Measurements from ENCODE around the gene COTL1.
"Not testable (repeated sequence)": the region's sequence is repeated elsewhere in the genome, so short reads cannot be mapped to it uniquely, and the experiment has no call there.

Gene COTL1

GRCh38 chr16:84631886-84632285 lies 14.0 kb upstream of the COTL1 start:
- Mint-ChIP-seq H3K4me3 (peak overlapping the region; percentile 27), H3K4me1 (ENCODE audit: low read depth) (peaks cover 19% of the 10 kb centered on the region), H3K9me3 (no peaks in the 10 kb centered on the region), H3K36me3 (ENCODE audit: low read depth) (peaks cover 2% of the 10 kb centered on the region), H3K27ac (no peak overlapping the region), H3K27me3 (ENCODE audit: low read depth) (peaks cover 54% of the 10 kb centered on the region)

DNA sequence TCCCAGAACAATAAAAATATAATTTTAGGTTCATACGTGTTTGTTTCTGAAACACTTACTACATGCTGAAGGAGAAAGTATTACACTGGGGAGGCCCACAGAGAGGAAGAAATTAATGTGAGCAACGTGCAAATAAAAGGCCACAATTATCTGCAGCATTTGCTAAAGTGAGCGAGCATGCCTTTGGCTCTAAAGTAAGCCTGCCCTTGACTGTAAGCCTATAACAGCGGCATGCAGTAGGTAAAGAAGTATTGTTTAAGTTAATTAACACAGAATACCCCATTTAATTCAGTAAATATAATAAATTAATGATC lies 13.2 kb upstream of the COTL1 start:
- Mint-ChIP-seq H3K4me3 (peak overlapping the region; percentile 54), H3K27me3 (ENCODE audit: low read depth) (peaks cover 54% of the 10 kb centered on the region), H3K27ac (peak overlapping the region; percentile 81)

GRCh38 chr16:84630446-84631152 lies 12.7 kb upstream of the COTL1 start:
- Mint-ChIP-seq H3K27ac (peak overlapping the region; percentile 81), H3K36me3 (ENCODE audit: low read depth) (peaks cover 2% of the 10 kb centered on the region), H3K9me3 (no peaks in the 10 kb centered on the region), H3K27me3 (ENCODE audit: low read depth) (peaks cover 53% of the 10 kb centered on the region), H3K4me1 (ENCODE audit: low read depth) (peaks cover 19% of the 10 kb centered on the region), H3K4me3 (peak overlapping the region; percentile 54)

More for the DNA sequence above, 13.2 kb upstream of the COTL1 start:
- H3K4me1 Mint-ChIP-seq (ENCODE audit: low read depth): peaks cover 19% of the 10 kb centered on the region
- no peaks in the 10 kb centered on the region for H3K9me3 Mint-ChIP-seq
- H3K36me3 Mint-ChIP-seq (ENCODE audit: low read depth): peaks cover 2% of the 10 kb centered on the region

GRCh38 chr16:84630009-84630408 lies 12.1 kb upstream of the COTL1 start:
- Mint-ChIP-seq H3K27me3 (ENCODE audit: low read depth) (peaks cover 54% of the 10 kb centered on the region), H3K36me3 (ENCODE audit: low read depth) (peaks cover 2% of the 10 kb centered on the region)

GRCh38 chr16:84629580-84629979 lies 11.7 kb upstream of the COTL1 start:
- H3K4me3 Mint-ChIP-seq: no peak overlapping the region
- H3K36me3 Mint-ChIP-seq (ENCODE audit: low read depth): peaks cover 2% of the 10 kb centered on the region
- H3K27ac Mint-ChIP-seq: no peak overlapping the region
- no peaks in the 10 kb centered on the region for H3K9me3 Mint-ChIP-seq
- peaks cover 19% of the 10 kb centered on the region for H3K4me1 Mint-ChIP-seq (ENCODE audit: low read depth)
- peaks cover 50% of the 10 kb centered on the region for H3K27me3 Mint-ChIP-seq (ENCODE audit: low read depth)

More at GRCh38 chr16:84630009-84630408, 12.1 kb upstream of the COTL1 start:
- Mint-ChIP-seq H3K4me1 (ENCODE audit: low read depth) (peaks cover 19% of the 10 kb centered on the region), H3K9me3 (no peaks in the 10 kb centered on the region), H3K4me3 (no peak overlapping the region), H3K27ac (no peak overlapping the region)

- H3K36me3 Mint-ChIP-seq (ENCODE audit: low read depth): peaks cover 2% of the 10 kb centered on the region
- peaks cover 50% of the 10 kb centered on the region for H3K27me3 Mint-ChIP-seq (ENCODE audit: low read depth)
- no peak overlapping the region for H3K4me3 Mint-ChIP-seq
- peaks cover 19% of the 10 kb centered on the region for H3K4me1 Mint-ChIP-seq (ENCODE audit: low read depth)
- no peak overlapping the region for H3K27ac Mint-ChIP-seq
- no peaks in the 10 kb centered on the region for H3K9me3 Mint-ChIP-seq
Measured at GRCh38 chr16:84628226-84628731, 10.4 kb upstream of the COTL1 start.

- H3K4me1 Mint-ChIP-seq (ENCODE audit: low read depth): peaks cover 7% of the 10 kb centered on the region
- H3K4me3 Mint-ChIP-seq: no peak overlapping the region
- no peaks in the 10 kb centered on the region for H3K9me3 Mint-ChIP-seq
Measured at GRCh38 chr16:84625556-84625955, 7.7 kb upstream of the COTL1 start.

GRCh38 chr16:84620913-84621312 lies 3.0 kb upstream of the COTL1 start:
- H3K27ac Mint-ChIP-seq, H3K9me3 Mint-ChIP-seq, H3K4me3 Mint-ChIP-seq: not testable (repeated sequence)
- Mint-ChIP-seq H3K27me3 (ENCODE audit: low read depth) (peaks cover 25% of the 10 kb centered on the region), H3K36me3 (ENCODE audit: low read depth) (peaks cover 12% of the 10 kb centered on the region), H3K4me1 (ENCODE audit: low read depth) (peaks cover 18% of the 10 kb centered on the region)

More at GRCh38 chr16:84625556-84625955, 7.7 kb upstream of the COTL1 start:
- Mint-ChIP-seq H3K27me3 (ENCODE audit: low read depth) (peaks cover 38% of the 10 kb centered on the region), H3K27ac (no peak overlapping the region), H3K36me3 (ENCODE audit: low read depth) (peaks cover 2% of the 10 kb centered on the region)

DNA sequence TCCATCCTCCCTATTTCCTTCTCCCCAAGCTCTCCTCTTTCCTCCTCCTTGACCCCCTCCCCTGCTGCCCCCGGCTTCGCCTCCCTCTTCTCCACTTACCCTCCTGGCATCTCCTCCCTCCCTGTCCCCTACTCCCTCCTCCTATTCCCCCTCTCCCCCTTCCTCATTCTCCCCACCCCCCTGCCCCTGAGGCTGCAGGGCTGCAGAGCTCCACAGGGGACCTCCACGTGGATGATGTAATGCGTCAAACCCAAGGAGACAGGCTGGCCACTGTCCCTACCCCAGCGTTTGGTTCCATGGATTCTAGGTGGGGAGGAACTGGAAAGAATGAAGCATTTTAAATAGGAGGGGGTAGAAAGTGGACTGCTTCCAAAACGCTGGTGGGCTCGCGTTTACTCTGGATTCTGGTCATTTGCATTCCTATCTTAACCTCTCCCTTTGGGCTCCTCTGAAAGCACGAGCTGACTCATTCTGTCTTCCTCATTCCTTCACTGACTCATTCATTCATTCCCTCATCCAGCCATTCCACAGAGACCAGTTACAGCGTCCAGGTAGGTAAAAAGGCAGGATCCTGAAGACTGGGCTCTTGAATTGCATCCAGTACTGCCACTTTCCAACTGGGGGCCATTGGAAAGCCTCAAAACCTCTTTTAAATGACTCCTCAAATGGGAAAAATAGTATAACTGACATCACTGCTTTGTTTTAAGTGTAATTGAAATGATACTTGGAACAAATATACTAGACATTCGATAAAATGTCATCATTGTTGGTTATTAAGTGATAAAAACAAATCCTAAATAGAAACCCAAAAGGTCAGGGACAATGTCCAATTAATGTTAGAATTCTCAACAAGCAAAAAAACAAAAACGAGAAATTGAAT lies 943 bp upstream of the COTL1 start:
- Mint-ChIP-seq H3K4me3 (peak overlapping the region; percentile 78), H3K9me3 (no peaks in the 10 kb centered on the region), H3K27ac (peak overlapping the region; percentile 43), H3K4me1 (ENCODE audit: low read depth) (peaks cover 36% of the 10 kb centered on the region), H3K36me3 (ENCODE audit: low read depth) (peaks cover 33% of the 10 kb centered on the region), H3K27me3 (ENCODE audit: low read depth) (peaks cover 17% of the 10 kb centered on the region)

GRCh38 chr16:84617041-84617790 lies 662 bp downstream of the COTL1 start:
- no peaks in the 10 kb centered on the region for H3K9me3 Mint-ChIP-seq
- peaks cover 44% of the 10 kb centered on the region for H3K4me1 Mint-ChIP-seq (ENCODE audit: low read depth)
- H3K27me3 Mint-ChIP-seq (ENCODE audit: low read depth): peaks cover 12% of the 10 kb centered on the region
- peak overlapping the region; percentile 82 for H3K27ac Mint-ChIP-seq
- peak overlapping the region; percentile 98 for H3K4me3 Mint-ChIP-seq
- H3K36me3 Mint-ChIP-seq (ENCODE audit: low read depth): peaks cover 42% of the 10 kb centered on the region

- peaks cover 46% of the 10 kb centered on the region for H3K4me1 Mint-ChIP-seq (ENCODE audit: low read depth)
- H3K27ac Mint-ChIP-seq: peak overlapping the region; percentile 82
- H3K36me3 Mint-ChIP-seq (ENCODE audit: low read depth): peaks cover 49% of the 10 kb centered on the region
- H3K27me3 Mint-ChIP-seq (ENCODE audit: low read depth): peaks cover 12% of the 10 kb centered on the region
- peak overlapping the region; percentile 98 for H3K4me3 Mint-ChIP-seq
- H3K9me3 Mint-ChIP-seq: no peaks in the 10 kb centered on the region
Measured at GRCh38 chr16:84616515-84616914, 1.4 kb downstream of the COTL1 start.

DNA sequence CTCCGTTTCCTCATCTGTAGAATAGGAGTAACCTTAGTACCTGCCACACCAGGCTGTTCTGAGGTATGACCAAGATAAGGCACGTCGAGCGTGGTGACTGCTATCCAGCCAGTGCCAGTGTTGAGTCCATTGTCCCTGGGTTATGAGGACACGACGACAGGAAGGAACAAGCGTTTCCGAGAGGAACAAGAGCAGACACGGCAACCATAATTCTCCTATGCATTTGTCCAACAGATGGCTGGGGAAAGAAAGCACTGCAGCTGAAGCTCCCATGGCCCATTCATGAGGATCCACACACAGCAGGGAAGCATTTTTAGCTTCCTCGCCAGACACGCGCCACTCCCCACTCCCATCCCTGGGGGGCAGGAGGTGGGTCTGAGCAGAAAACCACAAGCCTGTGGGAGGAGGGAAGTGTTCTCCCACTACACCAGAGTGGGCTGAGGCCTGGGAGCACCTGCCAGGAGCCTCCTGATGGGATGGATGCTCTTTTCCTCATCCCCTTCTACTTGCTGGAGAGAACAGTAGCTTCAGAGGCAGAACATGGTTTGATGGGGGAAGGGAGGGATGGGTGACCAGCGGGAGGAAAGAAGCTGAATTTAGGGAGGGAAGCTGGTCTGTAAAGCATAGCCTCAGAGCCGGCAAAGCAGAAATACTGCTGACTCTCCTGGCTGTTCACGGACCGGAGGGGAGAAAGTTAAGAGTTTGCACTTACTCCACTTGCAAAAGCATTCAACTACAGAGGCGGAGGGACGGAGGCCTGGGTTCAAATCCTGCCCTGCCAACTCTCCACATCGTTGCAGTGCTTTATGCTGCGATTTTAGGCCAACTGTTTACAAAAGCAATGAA lies 2.7 kb downstream of the COTL1 start:
- Mint-ChIP-seq H3K9me3 (peaks cover 10% of the 10 kb centered on the region), H3K4me1 (ENCODE audit: low read depth) (peaks cover 59% of the 10 kb centered on the region), H3K4me3 (peak overlapping the region; percentile 93), H3K27ac (peak overlapping the region; percentile 75), H3K36me3 (ENCODE audit: low read depth) (peaks cover 63% of the 10 kb centered on the region), H3K27me3 (ENCODE audit: low read depth) (peaks cover 7% of the 10 kb centered on the region)

DNA sequence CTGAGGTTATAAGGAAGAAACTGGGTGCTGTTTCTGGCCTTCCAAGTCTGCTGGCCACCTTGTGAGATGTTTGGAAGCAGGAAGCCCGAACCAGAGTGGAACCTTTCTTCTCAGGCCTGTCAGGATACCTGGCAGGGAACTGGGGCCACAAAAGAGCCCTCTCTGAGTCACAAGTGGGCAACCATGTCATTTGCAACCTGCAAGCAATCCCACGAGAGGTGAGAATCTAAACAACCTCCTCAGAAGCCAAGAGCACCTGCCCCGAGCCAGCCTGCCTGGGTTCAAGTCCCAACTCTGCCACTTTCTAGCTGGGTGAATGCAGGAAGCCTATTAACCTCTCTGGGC lies 3.3 kb downstream of the COTL1 start:
- peaks cover 68% of the 10 kb centered on the region for H3K36me3 Mint-ChIP-seq (ENCODE audit: low read depth)
- H3K4me3 Mint-ChIP-seq: peak overlapping the region; percentile 93
- peaks cover 12% of the 10 kb centered on the region for H3K9me3 Mint-ChIP-seq
- peaks cover 65% of the 10 kb centered on the region for H3K4me1 Mint-ChIP-seq (ENCODE audit: low read depth)
- H3K27ac Mint-ChIP-seq: peak overlapping the region; percentile 13
- H3K27me3 Mint-ChIP-seq (ENCODE audit: low read depth): peaks cover 7% of the 10 kb centered on the region
